ENCODE results near the gene ZNF791.
A peak's percentile ranks its signal among the peaks of the same experiment; 100 is the strongest.
"Not testable (repeated sequence)": the region's sequence is repeated elsewhere in the genome, so short reads cannot be mapped to it uniquely, and the experiment has no call there.

The ZNF791 gene

GRCh38 chr19:12678039-12678438, 67.3 kb downstream of the ZNF791 start:
- not testable (repeated sequence) for H3K4me2 ChIP-seq (ENCODE audit: insufficient read depth, low read length, poor library complexity, severe bottlenecking); H2BK120ac ChIP-seq (ENCODE audit: low read depth, low read length); DNase-seq (ENCODE audit: low spot score); H3K9ac ChIP-seq (ENCODE audit: low read depth, low read length, poor library complexity); H2AFZ ChIP-seq (ENCODE audit: low read length); H2BK12ac ChIP-seq (ENCODE audit: low read length); H3K27ac ChIP-seq (replicated peaks; ENCODE audit: low read length); H3K9me3 ChIP-seq (replicated peaks in 1 of 2; ENCODE audit: control insufficient read depth in 2 of 2, insufficient read depth in 1 of 2, low read depth in 1 of 2, low read length in 2 of 2); H4K8ac ChIP-seq (ENCODE audit: low read depth, low read length); H3K27me3 ChIP-seq (ENCODE audit: control insufficient read depth in 3 of 3, insufficient read depth in 3 of 3, low read depth in 1 of 3, low read length in 3 of 3); H3K18ac ChIP-seq (ENCODE audit: low read length); H2BK15ac ChIP-seq (ENCODE audit: low read length); H3K79me1 ChIP-seq (ENCODE audit: low read depth, low read length); H4K91ac ChIP-seq (ENCODE audit: low read depth, low read length, poor library complexity); H2AK5ac ChIP-seq (ENCODE audit: low read depth, low read length); H3K4me1 ChIP-seq (ENCODE audit: control insufficient read depth in 2 of 2, insufficient read depth in 1 of 2, low read depth in 1 of 2, low read length in 2 of 2); H3K4ac ChIP-seq (ENCODE audit: low read length); H3K14ac ChIP-seq (ENCODE audit: low read length); H3K23ac ChIP-seq (ENCODE audit: low read depth, low read length, poor library complexity); H3K4me3 ChIP-seq (ENCODE audit: low read length in 2 of 2); H2BK5ac ChIP-seq (ENCODE audit: low read length)
- H3K36me3 ChIP-seq (replicated peaks in 1 of 2; ENCODE audit: control insufficient read depth in 2 of 2, insufficient read depth in 2 of 2, low read length in 2 of 2) = peaks cover 49 to 69% of the 10 kb centered on the region in 2 donors
- WGBS, 2 donors (ENCODE audit: extremely low coverage in 2 of 2, insufficient read length in 2 of 2, insufficient replicate concordance in 1 of 2) = no CpG with 5 or more reads among the region's 5 CpGs

- Histone ChIP-seq H3K4me2 (ENCODE audit: insufficient read depth, low read length, poor library complexity, severe bottlenecking) (no peak overlapping the region), H4K8ac (ENCODE audit: low read depth, low read length) (no peak overlapping the region), H2BK5ac (ENCODE audit: low read length) (no peak overlapping the region), H2AFZ (ENCODE audit: low read length) (no peak overlapping the region), H2AK5ac (ENCODE audit: low read depth, low read length) (no peak overlapping the region), H3K4me1 (ENCODE audit: control insufficient read depth in 2 of 2, insufficient read depth in 1 of 2, low read depth in 1 of 2, low read length in 2 of 2) (peaks cover 0 to 2% of the 10 kb centered on the region in 2 donors), H3K9me3 (replicated peaks in 1 of 2; ENCODE audit: control insufficient read depth in 2 of 2, insufficient read depth in 1 of 2, low read depth in 1 of 2, low read length in 2 of 2) (no peaks in the 10 kb centered on the region), H2BK12ac (ENCODE audit: low read length) (no peak overlapping the region), H3K18ac (ENCODE audit: low read length) (no peak overlapping the region), H3K9ac (ENCODE audit: low read depth, low read length, poor library complexity) (no peak overlapping the region), H2BK15ac (ENCODE audit: low read length) (no peak overlapping the region), H2BK120ac (ENCODE audit: low read depth, low read length) (no peak overlapping the region), H3K79me1 (ENCODE audit: low read depth, low read length) (peaks cover 7% of the 10 kb centered on the region), H3K4me3 (ENCODE audit: low read length in 2 of 2) (no peak overlapping the region), H3K27me3 (ENCODE audit: control insufficient read depth in 3 of 3, insufficient read depth in 3 of 3, low read depth in 1 of 3, low read length in 3 of 3) (no peaks in the 10 kb centered on the region), H3K23ac (ENCODE audit: low read depth, low read length, poor library complexity) (no peak overlapping the region), H3K4ac (ENCODE audit: low read length) (no peak overlapping the region), H3K36me3 (replicated peaks in 1 of 2; ENCODE audit: control insufficient read depth in 2 of 2, insufficient read depth in 2 of 2, low read length in 2 of 2) (peaks cover 38 to 52% of the 10 kb centered on the region in 2 donors), H4K91ac (ENCODE audit: low read depth, low read length, poor library complexity) (no peak overlapping the region), H3K27ac (replicated peaks; ENCODE audit: low read length) (no peak overlapping the region), H3K14ac (ENCODE audit: low read length) (no peak overlapping the region)
- no CpG with 5 or more reads among the region's 9 CpGs for WGBS, 2 donors (ENCODE audit: extremely low coverage in 2 of 2, insufficient read length in 2 of 2, insufficient replicate concordance in 1 of 2)
- no peak for DNase-seq (ENCODE audit: low spot score)
Observed at GRCh38 chr19:12680034-12680433, 69.3 kb downstream of the ZNF791 start.

- WGBS, 2 donors (ENCODE audit: extremely low coverage in 2 of 2, insufficient read length in 2 of 2, insufficient replicate concordance in 1 of 2) = no CpG with 5 or more reads among the region's 68 CpGs
- H3K9ac ChIP-seq (ENCODE audit: low read depth, low read length, poor library complexity) = peak within 1 kb of the TSS; percentile 95
- no peak within 1 kb of the TSS for H2BK12ac ChIP-seq (ENCODE audit: low read length)
- peak within 1 kb of the TSS; percentile 99 for H3K18ac ChIP-seq (ENCODE audit: low read length)
- H3K4ac ChIP-seq (ENCODE audit: low read length) = peak within 1 kb of the TSS; percentile 100
- peaks cover 7% of the 10 kb centered on the region for H3K79me1 ChIP-seq (ENCODE audit: low read depth, low read length)
- H2AFZ ChIP-seq (ENCODE audit: low read length) = peak within 1 kb of the TSS; percentile 95
- peak within 1 kb of the TSS; percentile 86 for H2AK5ac ChIP-seq (ENCODE audit: low read depth, low read length)
- H3K36me3 ChIP-seq (replicated peaks in 1 of 2; ENCODE audit: control insufficient read depth in 2 of 2, insufficient read depth in 2 of 2, low read length in 2 of 2) = peaks cover 27 to 39% of the 10 kb centered on the region in 2 donors
- peak within 1 kb of the TSS; percentile 100 for H3K27ac ChIP-seq (replicated peaks; ENCODE audit: low read length)
- no peak within 1 kb of the TSS for H2BK120ac ChIP-seq (ENCODE audit: low read depth, low read length)
- no peaks in the 10 kb centered on the region for H3K9me3 ChIP-seq (replicated peaks in 1 of 2; ENCODE audit: control insufficient read depth in 2 of 2, insufficient read depth in 1 of 2, low read depth in 1 of 2, low read length in 2 of 2)
- H3K4me3 ChIP-seq (ENCODE audit: low read length in 2 of 2) = peak within 1 kb of the TSS; percentile 84 to 93
- peak within 1 kb of the TSS; percentile 97 for H2BK15ac ChIP-seq (ENCODE audit: low read length)
- peak within 1 kb of the TSS; percentile 99 for H3K14ac ChIP-seq (ENCODE audit: low read length)
- no peak within 1 kb of the TSS for H4K91ac ChIP-seq (ENCODE audit: low read depth, low read length, poor library complexity)
- no peaks in the 10 kb centered on the region for H3K27me3 ChIP-seq (ENCODE audit: control insufficient read depth in 3 of 3, insufficient read depth in 3 of 3, low read depth in 1 of 3, low read length in 3 of 3)
- peak within 1 kb of the TSS; percentile 87 for H3K23ac ChIP-seq (ENCODE audit: low read depth, low read length, poor library complexity)
- peak; percentile 95 for DNase-seq (ENCODE audit: low spot score)
- peaks cover 0 to 2% of the 10 kb centered on the region in 2 donors for H3K4me1 ChIP-seq (ENCODE audit: control insufficient read depth in 2 of 2, insufficient read depth in 1 of 2, low read depth in 1 of 2, low read length in 2 of 2)
- H4K8ac ChIP-seq (ENCODE audit: low read depth, low read length) = no peak within 1 kb of the TSS
- peak within 1 kb of the TSS; percentile 99 for H2BK5ac ChIP-seq (ENCODE audit: low read length)
- peak within 1 kb of the TSS; percentile 52 for H3K4me2 ChIP-seq (ENCODE audit: insufficient read depth, low read length, poor library complexity, severe bottlenecking)
Observed at GRCh38 chr19:12681074-12681987, 70.6 kb downstream of the ZNF791 start, which contains the start of gene DHPS. TSS of gene DHPS (minus strand) at chr19:12681880. CDS start at chr19:12681766, 114 bp downstream.

Data from neuronal stem cell (in vitro differentiated cells).